Body of pancreas (tissue), 4 donors: ENCODE measurements around the gene ATG4A.

ENCODE experiments used
- POLR2A ChIP-seq, 3 donors: fragments of 450-650 bp; IDR thresholded peaks; one replicate each; pipeline ENCODE4 v1.6.1; 2016; ENCODE audit warnings: antibody characterized with exemption in 3 of 3, mild to moderate bottlenecking in 2 of 3
- TF ChIP-seq, protein P1 (sequence below), 7 experiments: fragments of 450-650 bp in 4 of 7; fragments of 200-600 bp in 3 of 7; sonication (generic) in 3 of 7; IDR thresholded peaks; one replicate each; pipeline ENCODE4 v1.5.1; 2016 to 2019; ENCODE audit warnings: antibody characterized with exemption in 7 of 7

DNA sequence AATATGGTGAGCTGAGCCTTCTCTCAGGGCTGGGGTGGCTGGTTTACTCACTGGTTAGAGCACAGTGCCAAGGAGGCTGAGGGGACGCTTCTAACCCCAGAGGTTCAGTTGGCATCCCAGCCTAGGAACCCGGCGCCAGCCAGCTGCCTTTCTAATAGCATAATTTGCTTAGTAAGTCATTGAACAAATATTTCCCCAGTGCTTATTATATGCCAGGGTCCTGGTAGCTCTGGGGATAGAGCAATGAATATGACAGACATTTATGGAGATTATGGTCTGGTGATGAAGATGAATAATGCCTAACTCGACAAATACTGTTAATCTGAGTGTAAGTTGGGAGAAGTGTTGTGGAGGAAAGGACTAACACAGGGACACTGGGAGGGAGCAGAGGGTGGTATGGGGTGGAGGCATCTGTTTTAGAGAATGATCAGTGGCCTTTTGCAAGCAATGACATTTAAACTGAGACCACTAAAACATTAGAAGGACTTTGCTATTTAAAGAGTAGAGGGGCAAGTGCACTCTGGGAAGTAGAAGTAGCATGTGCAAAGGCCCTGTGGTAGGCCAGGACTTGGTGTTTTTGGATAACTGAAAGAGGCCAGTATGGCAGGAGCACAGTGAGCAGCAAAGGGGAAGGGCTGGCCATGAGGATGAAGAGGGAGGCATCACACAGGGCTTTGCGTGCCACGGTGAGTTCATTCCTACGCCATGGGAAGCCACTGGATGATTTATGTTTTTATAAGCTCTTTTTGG is 71.9 kb downstream of the ATG4A start:
- TF ChIP-seq, protein P1, sequence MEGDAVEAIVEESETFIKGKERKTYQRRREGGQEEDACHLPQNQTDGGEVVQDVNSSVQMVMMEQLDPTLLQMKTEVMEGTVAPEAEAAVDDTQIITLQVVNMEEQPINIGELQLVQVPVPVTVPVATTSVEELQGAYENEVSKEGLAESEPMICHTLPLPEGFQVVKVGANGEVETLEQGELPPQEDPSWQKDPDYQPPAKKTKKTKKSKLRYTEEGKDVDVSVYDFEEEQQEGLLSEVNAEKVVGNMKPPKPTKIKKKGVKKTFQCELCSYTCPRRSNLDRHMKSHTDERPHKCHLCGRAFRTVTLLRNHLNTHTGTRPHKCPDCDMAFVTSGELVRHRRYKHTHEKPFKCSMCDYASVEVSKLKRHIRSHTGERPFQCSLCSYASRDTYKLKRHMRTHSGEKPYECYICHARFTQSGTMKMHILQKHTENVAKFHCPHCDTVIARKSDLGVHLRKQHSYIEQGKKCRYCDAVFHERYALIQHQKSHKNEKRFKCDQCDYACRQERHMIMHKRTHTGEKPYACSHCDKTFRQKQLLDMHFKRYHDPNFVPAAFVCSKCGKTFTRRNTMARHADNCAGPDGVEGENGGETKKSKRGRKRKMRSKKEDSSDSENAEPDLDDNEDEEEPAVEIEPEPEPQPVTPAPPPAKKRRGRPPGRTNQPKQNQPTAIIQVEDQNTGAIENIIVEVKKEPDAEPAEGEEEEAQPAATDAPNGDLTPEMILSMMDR (IDR thresholded peaks at IDR 0.05), result no peak
- TF ChIP-seq POLR2A (IDR thresholded peaks at IDR 0.05), result no peak
